GM12873 (cell line): ENCODE results near the gene CAMK1D.

Source experiments
- TF ChIP-seq, protein P1 (sequence below): IDR thresholded peaks from 2 replicates; pipeline ENCODE4 v1.5.1; 2012; ENCODE audit warnings: low read depth, mild to moderate bottlenecking, moderate library complexity, low read length, control low read depth; ENCODE audit not compliant: insufficient read depth; ENCODE audit errors: missing control alignments

The CAMK1D gene

DNA sequence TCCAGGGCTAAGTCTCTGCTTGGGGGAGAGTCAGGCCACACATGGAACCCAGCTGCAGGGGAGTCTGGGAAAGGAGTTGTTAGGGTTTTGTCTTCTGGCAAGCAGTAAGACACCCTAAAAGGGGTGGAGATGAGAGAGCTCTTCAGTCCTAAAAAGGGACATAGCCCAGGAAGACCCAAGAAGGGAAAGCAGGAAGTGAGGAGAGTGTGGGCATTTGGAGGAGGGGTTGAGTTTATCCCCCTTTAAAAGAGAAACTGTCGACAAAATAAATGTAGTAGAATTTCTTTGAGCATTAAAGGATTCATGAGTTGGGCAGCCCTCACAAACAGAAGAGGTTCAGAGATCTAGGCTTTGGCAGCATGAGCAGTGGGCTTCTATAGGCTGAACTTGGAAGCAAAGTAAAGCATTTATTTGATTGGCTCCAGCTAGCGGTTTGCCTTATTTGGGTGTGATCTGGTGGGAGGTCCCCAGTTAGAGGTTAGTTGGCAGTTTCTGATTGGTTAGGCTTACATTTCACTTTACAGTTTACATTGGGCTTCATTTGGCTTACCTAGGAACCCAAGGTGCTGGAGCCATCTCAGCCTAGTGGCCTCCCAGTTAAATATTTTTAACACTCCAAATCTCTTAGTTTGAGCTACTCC lies 246.7 kb downstream of the CAMK1D start:
- TF ChIP-seq, protein P1, sequence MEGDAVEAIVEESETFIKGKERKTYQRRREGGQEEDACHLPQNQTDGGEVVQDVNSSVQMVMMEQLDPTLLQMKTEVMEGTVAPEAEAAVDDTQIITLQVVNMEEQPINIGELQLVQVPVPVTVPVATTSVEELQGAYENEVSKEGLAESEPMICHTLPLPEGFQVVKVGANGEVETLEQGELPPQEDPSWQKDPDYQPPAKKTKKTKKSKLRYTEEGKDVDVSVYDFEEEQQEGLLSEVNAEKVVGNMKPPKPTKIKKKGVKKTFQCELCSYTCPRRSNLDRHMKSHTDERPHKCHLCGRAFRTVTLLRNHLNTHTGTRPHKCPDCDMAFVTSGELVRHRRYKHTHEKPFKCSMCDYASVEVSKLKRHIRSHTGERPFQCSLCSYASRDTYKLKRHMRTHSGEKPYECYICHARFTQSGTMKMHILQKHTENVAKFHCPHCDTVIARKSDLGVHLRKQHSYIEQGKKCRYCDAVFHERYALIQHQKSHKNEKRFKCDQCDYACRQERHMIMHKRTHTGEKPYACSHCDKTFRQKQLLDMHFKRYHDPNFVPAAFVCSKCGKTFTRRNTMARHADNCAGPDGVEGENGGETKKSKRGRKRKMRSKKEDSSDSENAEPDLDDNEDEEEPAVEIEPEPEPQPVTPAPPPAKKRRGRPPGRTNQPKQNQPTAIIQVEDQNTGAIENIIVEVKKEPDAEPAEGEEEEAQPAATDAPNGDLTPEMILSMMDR: no peak

DNA sequence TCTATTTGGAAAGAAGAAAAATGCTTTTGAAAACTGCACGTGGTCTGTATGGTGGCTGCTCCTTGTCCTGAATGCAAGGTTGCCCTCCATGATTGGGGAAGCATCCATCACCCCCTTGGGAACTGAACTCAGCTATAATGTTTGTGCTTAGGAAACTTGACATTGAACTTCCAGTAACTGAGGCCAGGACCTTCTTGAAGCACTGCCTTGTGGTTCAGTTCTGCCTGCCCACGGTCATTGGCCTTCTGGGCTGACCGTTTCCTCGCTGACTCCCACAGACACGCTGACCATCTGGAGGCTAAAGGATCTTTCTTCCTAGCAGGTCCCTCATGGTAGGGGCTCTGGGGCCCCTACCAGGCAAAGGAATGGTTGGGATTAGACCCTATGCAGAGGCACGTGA lies 247.8 kb downstream of the CAMK1D start:
- TF ChIP-seq, protein P1: no peak

- TF ChIP-seq, protein P1: no peak
Measured at GRCh38 chr10:12597788-12598765, 248.7 kb downstream of the CAMK1D start.

GRCh38 chr10:12600652-12601051 lies 251.3 kb downstream of the CAMK1D start:
- TF ChIP-seq, protein P1: no peak

DNA sequence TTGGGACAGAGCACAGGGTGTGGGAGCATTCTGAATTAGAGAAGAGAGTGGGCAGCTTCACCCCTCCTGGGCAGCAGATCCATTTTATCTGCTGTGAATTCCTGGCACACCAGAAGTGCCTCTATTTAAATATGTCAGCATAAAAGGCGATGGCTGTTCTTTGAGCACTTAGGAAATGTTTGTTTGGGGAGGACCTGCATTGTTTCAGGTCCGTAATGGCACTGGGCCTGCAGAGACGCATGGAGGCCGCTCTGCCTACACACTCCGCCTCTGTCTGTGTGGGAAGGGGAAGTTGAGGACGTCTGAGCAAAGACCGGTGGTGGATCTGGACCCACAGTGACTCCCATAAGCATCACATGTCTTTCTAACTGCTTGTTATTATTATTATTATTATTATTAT lies 253.2 kb downstream of the CAMK1D start:
- TF ChIP-seq, protein P1: no peak

GRCh38 chr10:12603766-12604470 lies 254.6 kb downstream of the CAMK1D start:
- TF ChIP-seq, protein P1: no peak
